GM20431 (cell line): ENCODE results near the gene TRIB2.

Source experiments
- in situ Hi-C: fragments of 300-500 bp; cut with MseI, MboI; formaldehyde crosslinking; loops from one replicate; pipeline ENCODE4 v1.15.0; 2020; ENCODE audit warnings: low sequenced_read_pairs; ENCODE audit not compliant: unreplicated experiment

Gene TRIB2

GRCh38 chr2:12718711-12719399 is 2.1 kb downstream of the TRIB2 start:
- in situ Hi-C loops, result no loop called here

- in situ Hi-C loops, result no loop called here
These were observed 2.9 kb downstream of the TRIB2 start for GRCh38 chr2:12719400-12720277.

- in situ Hi-C loops, result no loop called here
These were observed 3.5 kb downstream of the TRIB2 start for GRCh38 chr2:12720278-12720620.

- in situ Hi-C loops, result no loop called here
These were observed 4.1 kb downstream of the TRIB2 start for GRCh38 chr2:12720754-12721378.

GRCh38 chr2:12721566-12722446 is 5.1 kb downstream of the TRIB2 start:
- in situ Hi-C loops, result no loop called here

GRCh38 chr2:12722447-12723316 is 5.9 kb downstream of the TRIB2 start:
- in situ Hi-C loops, result no loop called here

- in situ Hi-C loops, result no loop called here
These were observed 7.2 kb downstream of the TRIB2 start for GRCh38 chr2:12723736-12724463.

- in situ Hi-C loops, result no loop called here
These were observed 8.8 kb downstream of the TRIB2 start for GRCh38 chr2:12725233-12726187.

- in situ Hi-C loops, result no loop called here
These were observed 9.5 kb downstream of the TRIB2 start for GRCh38 chr2:12726271-12726670.

- in situ Hi-C loops, result no loop called here
These were observed 10.3 kb downstream of the TRIB2 start for GRCh38 chr2:12727065-12727464.

GRCh38 chr2:12727641-12728040 is 10.9 kb downstream of the TRIB2 start:
- in situ Hi-C loops, result no loop called here

GRCh38 chr2:12728221-12728777 is 11.6 kb downstream of the TRIB2 start:
- in situ Hi-C loops, result no loop called here

- in situ Hi-C loops, result no loop called here
These were observed 13.5 kb downstream of the TRIB2 start for GRCh38 chr2:12730265-12730664.

GRCh38 chr2:12731701-12732280 is 15.1 kb downstream of the TRIB2 start:
- in situ Hi-C loops, result no loop called here

GRCh38 chr2:12732651-12733050 is 15.9 kb downstream of the TRIB2 start:
- in situ Hi-C loops, result no loop called here

GRCh38 chr2:12733846-12734245 is 17.1 kb downstream of the TRIB2 start:
- in situ Hi-C loops, result no loop called here
